GM12801 (cell line): Measurements from ENCODE around the gene CLN6.

ENCODE experiments used
- TF ChIP-seq, protein P1 (sequence below): IDR thresholded peaks from one replicate; pipeline ENCODE4 v1.5.1; 2011; ENCODE audit warnings: control low read depth; ENCODE audit not compliant: insufficient read length; ENCODE audit errors: extremely low read depth

The CLN6 gene

DNA sequence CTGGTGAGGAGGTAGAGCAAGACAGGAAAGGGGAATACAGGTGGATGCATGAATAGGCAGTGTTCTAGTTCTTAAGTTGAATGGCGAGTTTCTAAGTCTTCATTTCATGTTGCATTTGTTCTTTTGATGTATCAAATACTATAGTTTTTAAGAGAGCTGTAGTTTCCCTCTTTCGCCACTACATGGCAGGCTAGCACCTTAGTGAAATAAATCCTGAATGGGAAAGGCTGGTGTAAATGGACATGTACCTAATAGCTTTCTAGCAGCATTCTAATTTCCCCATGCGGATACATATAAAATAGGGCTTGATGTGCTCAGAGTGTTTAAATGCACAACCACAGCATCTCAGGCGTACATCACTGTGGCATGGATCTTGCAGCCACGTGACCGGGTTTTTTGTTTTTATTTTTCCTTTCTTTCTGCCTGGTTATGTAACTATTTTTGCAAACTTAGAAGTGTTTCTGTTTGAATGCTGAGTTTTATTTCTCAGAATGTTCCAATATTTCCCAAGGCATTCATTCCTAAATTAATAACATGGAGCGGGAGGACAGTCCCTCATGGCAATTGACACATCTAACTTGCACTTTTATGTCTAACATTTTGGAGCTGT is 23.5 kb upstream of the CLN6 start:
- TF ChIP-seq, protein P1, sequence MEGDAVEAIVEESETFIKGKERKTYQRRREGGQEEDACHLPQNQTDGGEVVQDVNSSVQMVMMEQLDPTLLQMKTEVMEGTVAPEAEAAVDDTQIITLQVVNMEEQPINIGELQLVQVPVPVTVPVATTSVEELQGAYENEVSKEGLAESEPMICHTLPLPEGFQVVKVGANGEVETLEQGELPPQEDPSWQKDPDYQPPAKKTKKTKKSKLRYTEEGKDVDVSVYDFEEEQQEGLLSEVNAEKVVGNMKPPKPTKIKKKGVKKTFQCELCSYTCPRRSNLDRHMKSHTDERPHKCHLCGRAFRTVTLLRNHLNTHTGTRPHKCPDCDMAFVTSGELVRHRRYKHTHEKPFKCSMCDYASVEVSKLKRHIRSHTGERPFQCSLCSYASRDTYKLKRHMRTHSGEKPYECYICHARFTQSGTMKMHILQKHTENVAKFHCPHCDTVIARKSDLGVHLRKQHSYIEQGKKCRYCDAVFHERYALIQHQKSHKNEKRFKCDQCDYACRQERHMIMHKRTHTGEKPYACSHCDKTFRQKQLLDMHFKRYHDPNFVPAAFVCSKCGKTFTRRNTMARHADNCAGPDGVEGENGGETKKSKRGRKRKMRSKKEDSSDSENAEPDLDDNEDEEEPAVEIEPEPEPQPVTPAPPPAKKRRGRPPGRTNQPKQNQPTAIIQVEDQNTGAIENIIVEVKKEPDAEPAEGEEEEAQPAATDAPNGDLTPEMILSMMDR = no peak

DNA sequence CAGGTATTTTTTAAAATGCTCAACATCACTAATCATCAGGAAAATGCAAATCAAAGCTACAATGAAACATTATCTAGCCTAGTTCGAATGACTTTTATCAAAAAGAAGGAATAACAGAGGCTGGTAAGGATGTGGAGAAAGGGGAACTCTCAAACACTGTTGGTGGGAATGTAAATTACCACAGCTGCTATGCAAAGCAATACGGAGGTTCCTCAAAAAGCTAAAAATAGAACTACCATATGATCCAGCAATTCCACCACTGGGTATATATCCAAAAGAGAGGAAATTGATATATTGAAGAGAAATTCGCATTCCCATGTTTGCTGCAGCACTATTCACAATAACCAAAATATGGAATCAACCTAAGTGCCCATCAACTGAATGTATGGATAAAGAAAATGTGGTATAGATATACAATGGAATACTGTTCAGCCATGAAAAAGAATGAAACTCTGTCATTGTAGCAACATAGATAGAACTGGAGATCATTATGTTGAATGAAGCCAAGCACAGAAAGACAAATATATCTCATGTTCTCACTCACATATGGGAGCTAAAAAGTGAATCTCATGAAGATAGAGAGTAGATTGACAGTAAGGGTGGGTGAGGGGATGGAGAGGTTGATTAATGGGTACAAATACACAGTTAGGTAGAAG is 19.7 kb upstream of the CLN6 start:
- TF ChIP-seq, protein P1 = no peak

DNA sequence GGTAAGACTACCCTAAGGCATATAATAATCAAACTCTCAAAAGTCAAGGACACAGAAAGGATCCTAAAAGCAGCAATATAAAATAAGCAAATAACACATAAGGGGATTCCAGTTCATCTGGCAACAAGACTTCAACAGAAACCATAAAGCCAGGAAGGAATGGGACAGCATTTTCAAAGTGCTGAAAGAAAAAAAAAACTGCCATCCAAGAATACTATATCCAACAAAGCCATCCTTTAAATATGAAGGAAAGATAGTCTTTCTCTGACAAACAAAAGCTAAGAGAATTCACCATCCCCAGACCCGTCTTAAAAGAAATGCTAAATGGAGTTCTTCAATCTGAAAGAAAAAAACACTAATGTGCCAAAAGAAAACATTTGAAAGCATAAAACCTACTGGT is 14.7 kb upstream of the CLN6 start:
- TF ChIP-seq, protein P1 = no peak

DNA sequence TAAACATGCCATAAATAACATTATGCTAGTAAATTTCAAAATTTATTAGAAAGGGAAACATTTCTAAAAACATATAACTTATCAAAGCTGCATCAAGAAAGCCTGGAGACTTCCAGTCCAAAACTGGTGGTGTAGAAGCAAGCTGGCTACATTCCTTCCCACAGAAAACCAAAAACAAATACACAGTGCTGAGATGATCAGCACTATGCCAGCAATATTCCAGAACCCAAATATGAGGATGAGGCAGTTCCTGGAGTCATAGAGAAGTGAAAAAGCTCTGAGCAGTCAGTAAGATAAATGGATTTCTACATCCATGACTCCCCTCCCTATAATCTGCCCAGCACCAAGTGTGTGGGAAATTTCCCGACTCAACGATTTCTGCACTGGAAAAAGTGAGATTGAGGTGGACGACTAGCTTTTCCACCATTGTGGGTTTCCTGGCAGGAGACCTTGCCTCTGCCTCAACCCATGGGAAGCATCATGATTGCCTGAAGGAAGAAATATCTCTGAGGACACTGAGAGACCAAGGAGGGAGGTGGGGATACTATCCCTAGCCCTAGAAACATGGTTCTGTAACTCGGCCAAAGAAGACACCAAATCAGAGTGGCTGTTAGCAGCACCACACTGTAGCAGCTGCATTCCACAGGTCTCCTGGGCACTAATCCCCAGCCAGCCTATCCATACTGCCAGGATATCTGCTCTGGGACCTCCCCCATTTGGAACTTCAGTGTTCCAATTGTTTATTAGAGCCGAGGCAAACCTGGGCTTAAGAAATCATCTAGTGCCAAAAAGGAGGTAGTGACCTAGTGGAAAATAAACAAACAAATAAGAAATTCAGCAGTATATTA is 11.8 kb upstream of the CLN6 start:
- TF ChIP-seq, protein P1 = no peak

DNA sequence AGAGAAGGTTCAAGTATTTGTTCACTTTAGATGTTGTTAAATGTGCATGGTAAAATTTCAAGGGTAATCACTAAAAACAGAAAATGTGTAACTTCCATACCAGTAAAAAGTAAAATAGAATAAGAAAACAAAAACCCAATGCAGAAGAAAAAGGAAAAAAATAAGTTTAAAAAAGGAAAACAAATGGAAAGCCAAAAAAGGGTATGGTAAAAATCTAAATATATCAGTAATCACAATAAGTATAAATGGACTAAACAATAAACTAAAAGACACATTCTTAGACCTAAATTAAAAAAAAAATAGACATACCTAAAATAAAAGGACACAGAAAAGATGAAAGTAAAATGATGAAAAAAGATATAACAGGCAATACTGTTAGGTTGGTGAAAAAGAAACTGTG is 9.5 kb upstream of the CLN6 start:
- TF ChIP-seq, protein P1 = no peak

DNA sequence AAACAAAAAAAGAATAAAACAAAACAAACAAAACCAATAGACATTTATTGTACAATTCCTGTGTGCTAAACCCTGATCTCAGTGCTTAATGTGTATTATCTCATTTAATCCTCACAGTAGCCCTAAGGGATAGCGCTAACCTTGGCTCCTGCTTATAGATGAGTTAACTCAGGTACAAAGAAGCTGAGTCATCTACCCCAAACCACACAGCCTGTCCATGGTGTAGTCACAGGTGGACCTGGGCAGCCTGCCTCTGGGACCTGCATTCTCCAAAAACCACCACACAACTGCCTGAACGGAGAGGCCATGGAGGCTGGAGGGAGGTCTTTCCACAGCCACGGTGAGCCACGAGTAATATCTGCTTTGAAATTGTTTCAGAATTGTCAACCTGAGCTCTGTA is 5.5 kb upstream of the CLN6 start:
- TF ChIP-seq, protein P1 = no peak

DNA sequence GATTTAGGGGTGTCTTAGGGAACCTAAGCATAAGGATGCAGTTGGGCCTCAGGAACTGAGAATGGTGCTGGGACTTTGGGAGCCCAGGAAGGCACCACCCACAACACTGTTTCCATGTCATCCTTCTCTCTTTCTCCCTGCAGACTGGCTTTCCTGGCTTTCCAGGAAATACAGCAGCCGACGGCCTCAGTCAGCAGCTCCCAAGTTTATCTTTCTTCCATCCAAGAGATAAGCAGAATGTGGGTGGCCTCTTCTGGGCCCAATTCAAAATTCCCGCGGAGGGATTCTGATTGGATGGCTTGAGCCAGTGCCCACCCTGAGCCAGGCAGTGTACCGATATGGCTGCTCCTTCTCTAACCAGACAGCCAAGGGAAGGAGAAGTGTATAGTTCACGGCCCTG is 4.5 kb upstream of the CLN6 start:
- TF ChIP-seq, protein P1 = no peak
